C4-2B (cell line): ENCODE results near the gene ZBED4.

Experiments used
- CTCF ChIP-seq: fragments of 450-650 bp; conservative IDR thresholded peaks from 2 replicates; pipeline ENCODE4 v1.5.1; 2017; ENCODE audit warnings: mild to moderate bottlenecking
- ZFX ChIP-seq: fragments of 450-650 bp; IDR thresholded peaks from 2 replicates; pipeline ENCODE4 v1.6.1; 2017

- TF ChIP-seq CTCF (no peak), ZFX (no peak)
These were observed 17.8 kb downstream of the ZBED4 start for GRCh38 chr22:49871482-49871881.
